H1 (cell line): Measurements from ENCODE around the gene PTPRT. TPM values are rescaled to one million over a fixed set of nuclear protein-coding genes. Genes with fewer than 3 reads are reported as not detected.
A peak's percentile ranks its signal among the peaks of the same experiment; 100 is the strongest.

Experiments used
- CTCF ChIA-PET: fragments of 300-600 bp; sonication (Branson Sonifier 250); formaldehyde crosslinking; loops from one replicate; lab custom pipeline; 2021; ENCODE audit not compliant: partially characterized antibody; lab: Charles Lee
- POLR2A ChIA-PET: fragments of 300-600 bp; sonication (Branson Sonifier 250); formaldehyde crosslinking; loops from one replicate; lab custom pipeline; 2021; ENCODE audit warnings: inconsistent platforms; ENCODE audit not compliant: partially characterized antibody; lab: Charles Lee
- DNase-seq, 2 experiments: peaks; one replicate each; pipeline versions ENCODE4 v3.0.0 to v3.0.0-alpha.2; 2010 to 2022; ENCODE audit warnings: low spot score in 2 of 2, low read depth in 1 of 2, mixed read lengths in 1 of 2
- FAIRE-seq: peaks from 2 replicates; lab custom pipeline; 2011; peaks lifted over from hg19 to GRCh38; lab: Jason Lieb, UNC
- H2AFZ ChIP-seq: 2 replicates; pipeline ENCODE4 v1.8.1; 2012; ENCODE audit warnings: low read length, inconsistent platforms
- H2AK5ac ChIP-seq: 2 replicates; pipeline ENCODE4 v1.6.1; 2013; ENCODE audit warnings: low read depth, low read length
- H2BK120ac ChIP-seq: replicated peaks from 2 replicates; pipeline ENCODE3; 2013; ENCODE audit warnings: low read depth, low read length, inconsistent platforms
- H2BK12ac ChIP-seq: 2 replicates; pipeline ENCODE4 v1.6.1; 2013; ENCODE audit warnings: low read depth, low read length
- H2BK15ac ChIP-seq: 2 replicates; pipeline ENCODE4 v1.6.1; 2013; ENCODE audit warnings: low read length
- H2BK20ac ChIP-seq: 2 replicates; pipeline ENCODE4 v1.6.1; 2013; ENCODE audit warnings: low read length
- H2BK5ac ChIP-seq: 2 replicates; pipeline ENCODE4 v1.6.1; 2013; ENCODE audit warnings: low read depth, low read length
- H3K14ac ChIP-seq: 2 replicates; pipeline ENCODE4 v1.6.1; 2013; ENCODE audit warnings: inconsistent platforms; ENCODE audit not compliant: insufficient read length
- H3K18ac ChIP-seq: 2 replicates; pipeline ENCODE4 v1.6.1; 2013; ENCODE audit warnings: low read length; ENCODE audit errors: extremely low read depth
- H3K23ac ChIP-seq: 2 replicates; pipeline ENCODE4 v1.6.1; 2013; ENCODE audit warnings: inconsistent platforms; ENCODE audit not compliant: insufficient read length
- H3K23me2 ChIP-seq: 2 replicates; pipeline ENCODE4 v1.6.1; 2013; ENCODE audit warnings: low read depth, low read length
- H3K27ac ChIP-seq: 2 replicates; pipeline ENCODE4 v1.6.1; 2011; ENCODE audit warnings: low read depth, low read length, inconsistent platforms
- H3K27me3 ChIP-seq, 4 experiments: replicated peaks in 1 of 4; 1 replicate in 1 of 4; 2 replicates in 3 of 4; pipeline versions ENCODE4 v1.6.1 to v1.8.1; 2011 to 2013; ENCODE audit warnings: low read length in 3 of 4, mild to moderate bottlenecking in 3 of 4, inconsistent platforms in 2 of 4, mixed read lengths in 2 of 4, moderate library complexity in 1 of 4; ENCODE audit not compliant: control insufficient read depth in 3 of 4, insufficient read depth in 3 of 4; ENCODE audit errors: extremely low read depth in 1 of 4
- H3K36me3 ChIP-seq, 4 experiments: 2 replicates each; pipeline versions ENCODE4 v1.6.1 to v1.8.1; 2011 to 2013; ENCODE audit warnings: mild to moderate bottlenecking in 4 of 4, low read length in 3 of 4, moderate library complexity in 2 of 4, control low read depth in 1 of 4, inconsistent platforms in 1 of 4; ENCODE audit not compliant: insufficient read depth in 4 of 4, control insufficient read depth in 2 of 4
- H3K4ac ChIP-seq: replicated peaks from 2 replicates; pipeline ENCODE3; 2013; ENCODE audit warnings: low read length, low read depth, mixed read lengths, inconsistent platforms; ENCODE audit not compliant: insufficient read length
- H3K4me1 ChIP-seq, 4 experiments: replicated peaks in 1 of 4; 1 replicate in 1 of 4; 2 replicates in 3 of 4; pipeline versions ENCODE4 v1.6.1 to v1.8.1; 2011 to 2013; ENCODE audit warnings: low read length in 3 of 4, inconsistent platforms in 2 of 4, mixed read lengths in 1 of 4; ENCODE audit not compliant: insufficient read depth in 4 of 4, control insufficient read depth in 3 of 4
- H3K4me2 ChIP-seq, 2 experiments: 2 replicates each; pipeline versions ENCODE4 v1.6.1 to v1.8.1; 2011 to 2013; ENCODE audit warnings: low read depth in 2 of 2, low read length in 2 of 2, control low read depth in 1 of 2, inconsistent platforms in 1 of 2, mild to moderate bottlenecking in 1 of 2; ENCODE audit not compliant: insufficient read depth in 1 of 2
- H3K4me3 ChIP-seq, 4 experiments: fragments of 200-600, 300-600 bp in 1 of 4; sonication (generic), shearing (Covaris generic), sonication (Bioruptor Twin) in 1 of 4; 2 replicates each; pipeline versions ENCODE4 v1.5.1 to v1.8.1; 2011 to 2016; ENCODE audit warnings: low read length in 4 of 4, low read depth in 3 of 4, control low read depth in 2 of 4, inconsistent platforms in 2 of 4, mild to moderate bottlenecking in 2 of 4, mixed read lengths in 1 of 4, moderate library complexity in 1 of 4; ENCODE audit not compliant: insufficient read depth in 2 of 4; ENCODE audit errors: extremely low read depth in 1 of 4
- H3K56ac ChIP-seq: replicated peaks from 2 replicates; pipeline ENCODE3; 2013; ENCODE audit warnings: low read depth, mild to moderate bottlenecking, mixed read lengths, low read length, inconsistent platforms; ENCODE audit not compliant: insufficient read length
- H3K79me1 ChIP-seq: 2 replicates; pipeline ENCODE4 v1.6.1; 2013; ENCODE audit warnings: low read depth, low read length, control low read depth
- H3K79me2 ChIP-seq, 2 experiments: 2 replicates each; pipeline versions ENCODE4 v1.6.1 to v1.8.1; 2012 to 2013; ENCODE audit warnings: low read length in 2 of 2, mild to moderate bottlenecking in 2 of 2, inconsistent platforms in 1 of 2; ENCODE audit not compliant: insufficient read depth in 2 of 2, control insufficient read depth in 1 of 2
- H3K9ac ChIP-seq, 4 experiments: replicated peaks in 1 of 4; 1 replicate in 1 of 4; 2 replicates in 3 of 4; pipeline versions ENCODE4 v1.6.1 to v1.8.1; 2011 to 2013; ENCODE audit warnings: low read depth in 3 of 4, low read length in 3 of 4, control low read depth in 2 of 4, mild to moderate bottlenecking in 2 of 4, moderate library complexity in 2 of 4, inconsistent platforms in 1 of 4; ENCODE audit errors: extremely low read depth in 1 of 4
- H3K9me3 ChIP-seq, 2 experiments: 2 replicates each; pipeline versions ENCODE4 v1.6.1 to v1.8.1; 2012 to 2013; ENCODE audit warnings: mild to moderate bottlenecking in 2 of 2, moderate library complexity in 2 of 2, control low read depth in 1 of 2, inconsistent platforms in 1 of 2, low read depth in 1 of 2, low read length in 1 of 2, mixed read lengths in 1 of 2; ENCODE audit not compliant: insufficient read depth in 2 of 2
- H4K20me1 ChIP-seq, 2 experiments: replicated peaks in 1 of 2; 2 replicates each; pipeline versions ENCODE3 to v1.8.1; 2011 to 2013; ENCODE audit warnings: inconsistent platforms in 2 of 2, low read length in 2 of 2, mild to moderate bottlenecking in 1 of 2; ENCODE audit not compliant: insufficient read depth in 2 of 2, control insufficient read depth in 1 of 2
- H4K5ac ChIP-seq: 2 replicates; pipeline ENCODE4 v1.6.1; 2013; ENCODE audit warnings: low read length, low read depth, mixed read lengths, inconsistent platforms; ENCODE audit not compliant: insufficient read length
- H4K8ac ChIP-seq: 2 replicates; pipeline ENCODE4 v1.8.0; 2013; ENCODE audit warnings: mild to moderate bottlenecking, moderate library complexity, low read length, inconsistent platforms; ENCODE audit not compliant: insufficient read depth; ENCODE audit errors: extremely low read depth
- H4K91ac ChIP-seq: replicated peaks from 2 replicates; pipeline ENCODE3; 2013; ENCODE audit warnings: low read length, mixed read lengths, inconsistent platforms; ENCODE audit not compliant: insufficient read length
- BACH1 ChIP-seq: IDR thresholded peaks from 2 replicates; pipeline ENCODE4 v1.6.1; 2012; ENCODE audit warnings: low read length, improper control_type of control experiment
- CTBP2 ChIP-seq: IDR thresholded peaks from 2 replicates; pipeline ENCODE4 v1.7.0; 2011; ENCODE audit warnings: borderline replicate concordance, mild to moderate bottlenecking, moderate library complexity, mixed read lengths, low read length; ENCODE audit not compliant: insufficient read depth, insufficient read length
- GABPA ChIP-seq: IDR thresholded peaks from 2 replicates; pipeline ENCODE4 v1.6.1; 2011; ENCODE audit warnings: mild to moderate bottlenecking, low read length, moderate library complexity, borderline replicate concordance; ENCODE audit not compliant: insufficient read depth
- PHF8 ChIP-seq: fragments of 200-600 bp; sonication (generic); conservative IDR thresholded peaks from 2 replicates; pipeline ENCODE4 v1.7.1; 2012; ENCODE audit warnings: low read depth, mild to moderate bottlenecking, inconsistent platforms, low read length, moderate library complexity
- RBBP5 ChIP-seq: IDR thresholded peaks from 2 replicates; pipeline ENCODE4 v1.7.1; 2012; ENCODE audit warnings: low read depth, mild to moderate bottlenecking, inconsistent platforms, low read length, moderate library complexity, borderline replicate concordance
- WGBS, 2 experiments: shearing (Covaris generic) in 1 of 2; methylation state at CpG; one replicate each; pipeline versions ENCODE4 v1.1.6 to v1.1.7; 2013 to 2015; ENCODE audit warnings: low lambda C conversion rate in 2 of 2, mixed read lengths in 2 of 2, inconsistent platforms in 1 of 2, low coverage in 1 of 2, missing lambda C conversion rate in 1 of 2; ENCODE audit not compliant: insufficient replicate concordance in 2 of 2, insufficient coverage in 1 of 2, insufficient read length in 1 of 2; ENCODE audit errors: extremely low coverage in 1 of 2, missing lambda C conversion rate in 1 of 2; 5-methylcytosine and 5-hydroxymethylcytosine counted together
- polyA plus RNA-seq, 7 experiments: library from polyadenylated mRNA; depleted of rRNA in 3 of 7; stranded (reverse) in 5 of 7; unstranded in 2 of 7; fragments of >200 nt in 5 of 7; fragments of 200-250 nt in 2 of 7; gene quantifications; 1 replicate in 5 of 7; 2 replicates in 1 of 7; 4 replicates in 1 of 7; pipeline versions ENCODE4 v1.2.1 to v1.2.3, GENCODE V29; 2011 to 2013; ENCODE audit warnings: missing spikeins in 2 of 7, mixed read lengths in 2 of 7
- total RNA-seq: library from RNA; stranded (reverse); fragmentation: NEBNext Ultra II Directional; extraction: Animal tissue kit (Norgen Biotek cat#: 25700); gene quantifications from 2 replicates; pipeline ENCODE4 v1.2.1, GENCODE V29; 2021

The PTPRT gene
- total and polyA plus RNA-seq, 2 of the 8 experiments (the other 6 are each of a cell fraction or from before 2014, with no cell fraction given): 0.33 to 1.8 TPM

DNA sequence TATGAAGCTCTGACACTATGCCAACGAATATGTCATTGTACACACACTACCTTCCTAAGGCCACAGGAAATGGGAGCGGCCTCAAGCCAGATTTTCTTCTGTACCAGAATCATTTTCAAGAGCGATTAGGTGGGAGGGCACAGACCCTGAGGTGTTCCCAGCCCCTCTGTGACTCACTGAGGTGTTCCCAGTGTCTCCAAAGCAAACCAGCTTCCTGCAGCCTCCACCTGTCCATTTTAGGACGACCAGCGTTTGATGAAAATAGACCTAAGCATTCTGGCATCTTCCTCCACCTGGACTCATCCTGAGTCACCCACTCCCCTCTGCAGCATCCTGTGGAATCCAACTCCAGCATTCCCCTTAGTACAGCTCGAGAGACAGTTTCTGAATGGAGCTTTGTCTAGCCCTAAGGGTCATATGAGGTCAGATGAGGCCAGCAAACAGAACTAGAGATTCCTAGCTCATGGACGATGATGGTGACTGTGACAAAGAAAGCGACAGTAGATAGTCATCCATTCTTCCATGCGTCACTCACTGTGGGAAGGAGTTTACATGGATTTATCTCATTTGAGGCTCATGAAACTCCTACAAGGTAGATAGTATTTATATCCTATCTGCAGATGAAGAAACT lies 203.4 kb downstream of the PTPRT start:
- Histone ChIP-seq H2AFZ (no peak overlapping the region), H3K4me2 (no peak overlapping the region), H2BK120ac (no peak overlapping the region), H4K5ac (no peak overlapping the region), H3K4me3 (no peak overlapping the region), H3K27ac (no peak overlapping the region), H2BK20ac (no peak overlapping the region), H2AK5ac (no peak overlapping the region), H4K20me1 (peaks cover 0 to 1% of the 10 kb centered on the region in 2 experiments), H3K4ac (no peak overlapping the region), H4K91ac (no peak overlapping the region), H3K23me2 (no peaks in the 10 kb centered on the region; the same call in 1 of the 2 replicates), H2BK15ac (no peak overlapping the region), H3K79me2 (no peaks in the 10 kb centered on the region), H2BK12ac (no peak overlapping the region), H3K23ac (no peak overlapping the region), H3K9ac (no peak overlapping the region), H3K4me1 (peaks cover 0 to 7% (median 4%) of the 10 kb centered on the region in 4 experiments; a peak in 5 of 7 replicates), H3K9me3 (no peaks in the 10 kb centered on the region), H3K27me3 (0 out of 7 replicates have a peak, but pooled peaks cover 0 to 1% (median 0%) of the 10 kb centered on the region in 4 experiments), H3K56ac (no peak overlapping the region), H2BK5ac (no peak overlapping the region), H3K36me3 (no peaks in the 10 kb centered on the region), H4K8ac (peak overlapping the region; percentile 22; the same call in 1 of the 2 replicates), H3K14ac (no peak overlapping the region), H3K79me1 (no peaks in the 10 kb centered on the region), H3K18ac (no peak overlapping the region)
- FAIRE-seq: no peak
- DNase-seq: no peak
- ChIA-PET CTCF (interaction anchor here (0.7 to 2.1 kb wide), 9 partner anchors 9 to 421 kb away, joined by 3 to 4 read pairs (median 3); no protein-coding TSS in a partner anchor), POLR2A (no interaction called here)
- 88% methylated on average over 9 of the region's 9 CpGs; no CpG with 5 or more reads in 1 of the 2 experiments for WGBS, 2 experiments
- TF ChIP-seq CTBP2 (no peak), GABPA (no peak), BACH1 (no peak), PHF8 (no peak), RBBP5 (no peak)
